ENCODE results near the gene FUCA2. TPM values are rescaled to one million over a fixed set of nuclear protein-coding genes. Genes with fewer than 3 reads are reported as not detected.
A peak's percentile ranks its signal among the peaks of the same experiment; 100 is the strongest.
"Not testable (repeated sequence)": the region's sequence is repeated elsewhere in the genome, so short reads cannot be mapped to it uniquely, and the experiment has no call there.

The FUCA2 gene
- total RNA-seq, 1 donor from 2014 or later: 52.4 TPM

GRCh38 chr6:143450453-143451371 lies 60.8 kb downstream of the FUCA2 start, which contains the start of the genes ADAT2 and PEX3:
ADAT2 (minus strand) TSS chr6:143450695; CDS start chr6:143450658, 37 bp downstream.
PEX3 (plus strand) TSS chr6:143450805; CDS start chr6:143451043, 238 bp downstream.
- H3K4me1 Mint-ChIP-seq (ENCODE audit: low read depth): peaks cover 22% of the 10 kb centered on the region
- no peaks in the 10 kb centered on the region for H3K36me3 Mint-ChIP-seq (ENCODE audit: low read depth)
- no peaks in the 10 kb centered on the region for H3K9me3 Mint-ChIP-seq (ENCODE audit: low read depth)
- peak; percentile 96 for DNase-seq (ENCODE audit: low spot score)
- H3K27me3 Mint-ChIP-seq (ENCODE audit: low read depth): no peaks in the 10 kb centered on the region
- TF ChIP-seq CTCF (IDR thresholded peaks at IDR 0.05): no peak
- peak within 1 kb of the TSS; percentile 96 for H3K27ac Mint-ChIP-seq (ENCODE audit: unreplicated experiment)
- H3K4me3 Mint-ChIP-seq (ENCODE audit: unreplicated experiment): peak within 1 kb of the TSS; percentile 88

DNA sequence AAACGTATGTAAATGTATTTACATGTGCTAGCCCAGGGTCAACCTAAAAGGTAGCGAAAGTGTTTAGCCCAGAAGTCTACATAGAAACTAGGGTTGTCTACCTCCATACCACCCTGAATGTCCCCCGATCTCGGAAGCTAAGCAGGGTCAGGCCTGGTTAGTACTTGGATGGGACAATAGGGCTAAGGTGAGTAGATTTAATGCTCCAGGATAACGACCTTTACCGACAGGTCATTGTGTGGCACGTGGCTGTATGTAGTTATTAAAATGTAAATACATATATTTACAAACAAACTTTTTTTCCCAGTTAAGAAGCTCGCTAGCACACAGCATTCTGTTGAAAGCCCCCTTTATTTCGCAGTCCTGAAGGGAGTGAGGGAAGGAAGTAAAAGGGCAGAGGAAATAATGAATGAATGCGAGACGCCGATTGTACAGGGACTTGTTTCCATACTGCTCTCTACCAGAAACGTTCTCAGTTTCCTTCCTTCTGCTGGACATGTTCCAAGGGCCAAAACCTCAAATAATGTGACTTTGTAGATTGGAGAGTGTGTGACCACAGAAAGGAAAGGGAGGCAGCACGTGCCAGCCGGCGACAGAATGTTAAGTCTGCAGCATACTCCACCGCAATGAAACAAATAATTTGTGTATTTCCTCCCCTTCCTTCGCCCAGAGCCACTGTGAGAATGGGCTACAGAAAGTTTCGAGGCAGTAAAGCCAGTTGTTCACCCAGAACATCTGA lies 61.6 kb downstream of the FUCA2 start:
- TF ChIP-seq CTCF (IDR thresholded peaks at IDR 0.05): no peak
- no peak for DNase-seq (ENCODE audit: low spot score)
- Mint-ChIP-seq H3K27me3 (ENCODE audit: low read depth) (no peaks in the 10 kb centered on the region), H3K36me3 (ENCODE audit: low read depth) (peaks cover 1% of the 10 kb centered on the region), H3K9me3 (ENCODE audit: low read depth) (no peaks in the 10 kb centered on the region), H3K4me3 (ENCODE audit: unreplicated experiment) (peak overlapping the region; percentile 88), H3K4me1 (ENCODE audit: low read depth) (peaks cover 22% of the 10 kb centered on the region), H3K27ac (ENCODE audit: unreplicated experiment) (peak overlapping the region; percentile 96)

DNA sequence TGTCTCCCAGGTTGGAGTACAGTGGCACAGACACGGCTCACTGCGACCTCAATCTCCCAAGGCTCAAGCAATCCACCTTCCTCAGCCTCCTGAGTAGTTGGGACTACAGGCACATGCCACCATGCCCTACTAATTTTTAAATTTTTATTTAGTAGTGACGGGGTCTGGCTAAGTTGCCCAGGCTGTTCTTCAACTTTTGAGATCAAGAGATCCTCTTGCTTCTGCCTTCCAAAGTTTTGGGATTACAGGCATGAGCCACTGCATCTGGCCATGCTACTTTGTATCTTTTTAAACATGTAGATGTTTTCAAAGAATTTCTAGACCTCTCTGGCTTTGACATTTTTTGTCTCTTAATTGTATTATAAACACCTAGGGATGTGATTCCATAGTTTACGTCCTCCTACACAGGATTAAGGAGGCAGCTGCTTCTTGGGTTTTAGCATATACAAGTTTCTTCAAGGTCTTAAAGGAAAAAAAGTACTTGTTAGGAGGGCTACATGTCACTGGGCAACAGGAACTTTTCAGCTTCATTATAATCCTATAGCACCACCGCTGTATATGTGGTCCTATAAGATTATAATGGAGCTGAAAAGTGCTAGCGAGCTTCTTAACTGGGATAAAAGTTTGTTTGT lies 62.3 kb downstream of the FUCA2 start:
- no peaks in the 10 kb centered on the region for H3K27me3 Mint-ChIP-seq (ENCODE audit: low read depth)

DNA sequence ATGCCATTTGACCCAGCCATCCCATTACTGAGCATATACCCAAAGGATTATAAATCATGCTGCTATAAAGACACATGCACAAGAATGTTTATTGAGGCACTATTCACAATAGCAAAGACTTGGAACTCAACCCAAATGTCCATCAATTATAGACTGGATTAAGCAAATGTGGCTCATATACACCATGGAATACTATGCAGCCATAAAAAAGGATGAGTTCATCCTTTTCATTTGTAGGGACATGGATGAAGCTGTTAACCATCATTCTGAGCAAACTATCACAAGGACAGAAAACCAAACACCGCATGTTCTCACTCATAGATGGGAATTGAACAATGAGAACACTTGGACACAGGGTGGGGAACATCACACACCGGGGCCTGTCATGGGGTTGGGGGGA lies 63.7 kb downstream of the FUCA2 start:
- peaks cover 22% of the 10 kb centered on the region for H3K4me1 Mint-ChIP-seq (ENCODE audit: low read depth)
- H3K27ac Mint-ChIP-seq (ENCODE audit: unreplicated experiment); DNase-seq (ENCODE audit: low spot score); H3K27me3 Mint-ChIP-seq (ENCODE audit: low read depth); H3K4me3 Mint-ChIP-seq (ENCODE audit: unreplicated experiment); H3K9me3 Mint-ChIP-seq (ENCODE audit: low read depth); H3K36me3 Mint-ChIP-seq (ENCODE audit: low read depth): not testable (repeated sequence)

More for the DNA sequence above, 62.3 kb downstream of the FUCA2 start:
- peak overlapping the region; percentile 88 for H3K4me3 Mint-ChIP-seq (ENCODE audit: unreplicated experiment)
- H3K4me1 Mint-ChIP-seq (ENCODE audit: low read depth): peaks cover 22% of the 10 kb centered on the region
- H3K27ac Mint-ChIP-seq (ENCODE audit: unreplicated experiment): no peak overlapping the region
- TF ChIP-seq CTCF (IDR thresholded peaks at IDR 0.05): no peak
- H3K9me3 Mint-ChIP-seq (ENCODE audit: low read depth): no peaks in the 10 kb centered on the region
- peaks cover 1% of the 10 kb centered on the region for H3K36me3 Mint-ChIP-seq (ENCODE audit: low read depth)
- DNase-seq (ENCODE audit: low spot score): no peak

Other genes starting within 250 kb of the FUCA2 start
- 3.0 to 5.4 TPM (median 4.8 TPM) in 3 replicates for gene ADAT2, start 61.0 kb downstream of the FUCA2 start, total RNA-seq
- 13.0 to 22.7 TPM (median 13.2 TPM) in 3 replicates for gene PEX3, start 60.9 kb downstream of the FUCA2 start, total RNA-seq
- 104 to 255 TPM (median 110 TPM) in 3 replicates for gene PHACTR2, start 166.2 kb upstream of the FUCA2 start, total RNA-seq

Data from chondrocyte (in vitro differentiated cells).